ENCODE measurements around the gene ZNF423. TPM values are rescaled to one million over a fixed set of nuclear protein-coding genes. Genes with fewer than 3 reads are reported as not detected.

Gene ZNF423
- total RNA-seq, 1 experiment from 2014 or later = 0.49 TPM

DNA sequence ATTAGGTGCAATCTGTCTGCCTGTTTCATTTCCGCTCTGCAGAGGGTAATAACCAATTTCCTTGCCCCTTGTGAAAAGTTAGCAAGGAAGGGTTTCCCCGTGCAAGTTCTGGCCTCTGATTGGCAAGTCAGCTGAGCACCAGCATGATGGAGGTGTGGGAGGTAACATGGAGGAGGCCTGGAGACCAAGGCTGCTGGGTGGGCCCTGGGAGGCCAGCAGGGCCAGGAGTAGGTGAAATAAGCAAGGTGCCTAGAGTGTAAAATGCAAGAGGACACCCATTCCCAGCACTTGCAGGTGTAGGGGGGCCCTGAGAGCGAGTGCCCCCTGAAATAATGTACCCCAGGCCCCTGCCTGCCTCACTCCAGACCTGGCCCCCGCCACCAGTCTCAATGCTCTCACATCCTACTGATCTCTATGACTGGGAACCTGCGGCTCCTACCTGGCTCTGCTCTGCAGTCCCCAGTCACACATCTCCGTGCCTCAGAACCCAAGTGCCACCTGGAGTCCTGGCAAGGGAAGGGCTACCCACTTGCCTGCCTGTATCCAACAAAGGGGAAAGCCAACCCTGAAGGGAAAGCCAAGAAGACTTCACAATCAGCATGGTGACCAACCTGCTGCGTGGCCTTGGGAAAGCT is 366.1 kb downstream of the ZNF423 start:
- intact Hi-C loops (cut with micrococcal nuclease; ENCODE audit: unreplicated experiment) = loop anchor here (5.0 kb wide), 1 partner anchor 102 kb away; no protein-coding TSS in a partner anchor
- TF ChIP-seq, protein P1, sequence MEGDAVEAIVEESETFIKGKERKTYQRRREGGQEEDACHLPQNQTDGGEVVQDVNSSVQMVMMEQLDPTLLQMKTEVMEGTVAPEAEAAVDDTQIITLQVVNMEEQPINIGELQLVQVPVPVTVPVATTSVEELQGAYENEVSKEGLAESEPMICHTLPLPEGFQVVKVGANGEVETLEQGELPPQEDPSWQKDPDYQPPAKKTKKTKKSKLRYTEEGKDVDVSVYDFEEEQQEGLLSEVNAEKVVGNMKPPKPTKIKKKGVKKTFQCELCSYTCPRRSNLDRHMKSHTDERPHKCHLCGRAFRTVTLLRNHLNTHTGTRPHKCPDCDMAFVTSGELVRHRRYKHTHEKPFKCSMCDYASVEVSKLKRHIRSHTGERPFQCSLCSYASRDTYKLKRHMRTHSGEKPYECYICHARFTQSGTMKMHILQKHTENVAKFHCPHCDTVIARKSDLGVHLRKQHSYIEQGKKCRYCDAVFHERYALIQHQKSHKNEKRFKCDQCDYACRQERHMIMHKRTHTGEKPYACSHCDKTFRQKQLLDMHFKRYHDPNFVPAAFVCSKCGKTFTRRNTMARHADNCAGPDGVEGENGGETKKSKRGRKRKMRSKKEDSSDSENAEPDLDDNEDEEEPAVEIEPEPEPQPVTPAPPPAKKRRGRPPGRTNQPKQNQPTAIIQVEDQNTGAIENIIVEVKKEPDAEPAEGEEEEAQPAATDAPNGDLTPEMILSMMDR (IDR thresholded peaks at IDR 0.05) = 0 out of 2 replicates have a peak, but pooled peaks have one; percentile 5
- TF ChIP-seq TCF7L2 (IDR thresholded peaks at IDR 0.05; ENCODE audit: low read depth, low read length) = no peak
- Histone ChIP-seq H3K36me3 (ENCODE audit: control insufficient read depth, insufficient read depth, low read length) (no peaks in the 10 kb centered on the region), H3K27ac (ENCODE audit: low read length) (no peak overlapping the region), H3K27me3 (ENCODE audit: control insufficient read depth, insufficient read depth, low read length) (no peaks in the 10 kb centered on the region; the same call in 1 of the 2 replicates), H3K4me3 (ENCODE audit: low read depth in 2 of 2, low read length in 2 of 2) (no peak overlapping the region), H3K9me3 (ENCODE audit: control insufficient read depth, insufficient read depth, low read depth, low read length) (no peaks in the 10 kb centered on the region), H3K4me1 (ENCODE audit: control insufficient read depth, insufficient read depth, low read length) (no peaks in the 10 kb centered on the region)
- in situ Hi-C loops (cut with HindIII; ENCODE audit: low pct_unique_long_range_greater_than_20kb, low sequenced_read_pairs) = no loop called here
- no TSS peak for BruUV-seq (replicated peaks)
- no peak for DNase-seq (ENCODE audit: low read depth, low spot score)
- CTCF ChIA-PET = no interaction called here
- POLR2A ChIA-PET = no interaction called here
- no peak for ATAC-seq

DNA sequence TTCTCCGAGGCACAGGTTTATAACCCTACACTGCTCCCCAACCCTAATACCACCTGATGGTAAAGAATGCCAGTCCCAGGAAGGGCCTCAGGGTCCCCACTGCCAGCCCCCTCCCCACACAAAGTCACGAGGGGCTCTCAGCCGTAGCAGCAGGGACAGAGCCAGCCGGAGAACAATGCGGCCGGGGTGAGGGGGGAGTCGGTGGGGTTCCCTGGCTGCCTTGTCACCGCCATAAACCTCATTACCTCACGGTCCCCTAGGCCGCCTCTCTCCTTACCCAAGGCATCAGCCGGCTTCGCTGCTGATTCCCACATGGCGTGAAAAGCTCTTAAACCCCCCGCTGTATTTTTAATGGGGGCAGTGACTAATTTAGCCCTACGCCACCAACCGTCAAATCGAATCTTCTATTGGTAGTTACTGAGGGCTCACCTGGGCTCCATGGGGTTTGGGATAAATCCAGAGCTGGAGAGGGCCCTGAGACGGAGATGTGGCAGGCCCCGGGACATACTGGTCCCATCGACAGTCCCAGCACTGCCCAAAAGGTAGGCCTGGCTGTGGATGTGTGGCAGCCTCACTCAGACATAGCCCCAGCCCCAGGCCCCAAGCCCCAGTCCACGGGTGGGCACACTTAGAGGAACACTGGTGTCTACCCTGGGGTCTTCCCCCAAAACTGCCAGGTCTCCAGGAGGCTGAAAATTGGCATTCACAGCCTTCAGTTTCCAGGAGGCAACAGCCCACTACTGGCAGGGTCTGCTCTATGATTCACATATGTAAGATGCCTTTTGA is 367.0 kb downstream of the ZNF423 start:
- no peak for DNase-seq (ENCODE audit: low read depth, low spot score)
- TF ChIP-seq TCF7L2 (IDR thresholded peaks at IDR 0.05; ENCODE audit: low read depth, low read length) (no peak), POLR2AphosphoS5 (IDR thresholded peaks at IDR 0.05; ENCODE audit: low read depth, low read length) (no peak), SIN3A (IDR thresholded peaks at IDR 0.05; ENCODE audit: borderline replicate concordance, insufficient read depth, low read depth, low read length) (no peak)
- TF ChIP-seq, protein P2, sequence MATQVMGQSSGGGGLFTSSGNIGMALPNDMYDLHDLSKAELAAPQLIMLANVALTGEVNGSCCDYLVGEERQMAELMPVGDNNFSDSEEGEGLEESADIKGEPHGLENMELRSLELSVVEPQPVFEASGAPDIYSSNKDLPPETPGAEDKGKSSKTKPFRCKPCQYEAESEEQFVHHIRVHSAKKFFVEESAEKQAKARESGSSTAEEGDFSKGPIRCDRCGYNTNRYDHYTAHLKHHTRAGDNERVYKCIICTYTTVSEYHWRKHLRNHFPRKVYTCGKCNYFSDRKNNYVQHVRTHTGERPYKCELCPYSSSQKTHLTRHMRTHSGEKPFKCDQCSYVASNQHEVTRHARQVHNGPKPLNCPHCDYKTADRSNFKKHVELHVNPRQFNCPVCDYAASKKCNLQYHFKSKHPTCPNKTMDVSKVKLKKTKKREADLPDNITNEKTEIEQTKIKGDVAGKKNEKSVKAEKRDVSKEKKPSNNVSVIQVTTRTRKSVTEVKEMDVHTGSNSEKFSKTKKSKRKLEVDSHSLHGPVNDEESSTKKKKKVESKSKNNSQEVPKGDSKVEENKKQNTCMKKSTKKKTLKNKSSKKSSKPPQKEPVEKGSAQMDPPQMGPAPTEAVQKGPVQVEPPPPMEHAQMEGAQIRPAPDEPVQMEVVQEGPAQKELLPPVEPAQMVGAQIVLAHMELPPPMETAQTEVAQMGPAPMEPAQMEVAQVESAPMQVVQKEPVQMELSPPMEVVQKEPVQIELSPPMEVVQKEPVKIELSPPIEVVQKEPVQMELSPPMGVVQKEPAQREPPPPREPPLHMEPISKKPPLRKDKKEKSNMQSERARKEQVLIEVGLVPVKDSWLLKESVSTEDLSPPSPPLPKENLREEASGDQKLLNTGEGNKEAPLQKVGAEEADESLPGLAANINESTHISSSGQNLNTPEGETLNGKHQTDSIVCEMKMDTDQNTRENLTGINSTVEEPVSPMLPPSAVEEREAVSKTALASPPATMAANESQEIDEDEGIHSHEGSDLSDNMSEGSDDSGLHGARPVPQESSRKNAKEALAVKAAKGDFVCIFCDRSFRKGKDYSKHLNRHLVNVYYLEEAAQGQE (IDR thresholded peaks at IDR 0.05; ENCODE audit: insufficient read depth in 1 of 2, low read depth in 2 of 2, low read length in 1 of 2) = no peak
- TF ChIP-seq, protein P1 (IDR thresholded peaks at IDR 0.05) = no peak
- Histone ChIP-seq H3K4me3 (ENCODE audit: low read depth in 2 of 2, low read length in 2 of 2) (no peak overlapping the region), H3K27me3 (ENCODE audit: control insufficient read depth, insufficient read depth, low read length) (no peaks in the 10 kb centered on the region; the same call in 1 of the 2 replicates), H3K27ac (ENCODE audit: low read length) (no peak overlapping the region), H3K9me3 (ENCODE audit: control insufficient read depth, insufficient read depth, low read depth, low read length) (no peaks in the 10 kb centered on the region), H3K36me3 (ENCODE audit: control insufficient read depth, insufficient read depth, low read length) (no peaks in the 10 kb centered on the region), H3K4me1 (ENCODE audit: control insufficient read depth, insufficient read depth, low read length) (no peaks in the 10 kb centered on the region)
- no TSS peak for BruUV-seq (replicated peaks)
- POLR2A ChIA-PET = no interaction called here
- intact Hi-C loops (cut with micrococcal nuclease; ENCODE audit: unreplicated experiment) (no loop called here), in situ Hi-C loops (cut with HindIII; ENCODE audit: low pct_unique_long_range_greater_than_20kb, low sequenced_read_pairs) (no loop called here)
- ATAC-seq = no peak
- CTCF ChIA-PET = no interaction called here
